ENCODE measurements around the gene SIGMAR1. TPM values are rescaled to one million over a fixed set of nuclear protein-coding genes. Genes with fewer than 3 reads are reported as not detected.
"Not testable (repeated sequence)": the region's sequence is repeated elsewhere in the genome, so short reads cannot be mapped to it uniquely, and the experiment has no call there.

The SIGMAR1 gene
- total RNA-seq, 1 donor from 2014 or later = 103 TPM

DNA sequence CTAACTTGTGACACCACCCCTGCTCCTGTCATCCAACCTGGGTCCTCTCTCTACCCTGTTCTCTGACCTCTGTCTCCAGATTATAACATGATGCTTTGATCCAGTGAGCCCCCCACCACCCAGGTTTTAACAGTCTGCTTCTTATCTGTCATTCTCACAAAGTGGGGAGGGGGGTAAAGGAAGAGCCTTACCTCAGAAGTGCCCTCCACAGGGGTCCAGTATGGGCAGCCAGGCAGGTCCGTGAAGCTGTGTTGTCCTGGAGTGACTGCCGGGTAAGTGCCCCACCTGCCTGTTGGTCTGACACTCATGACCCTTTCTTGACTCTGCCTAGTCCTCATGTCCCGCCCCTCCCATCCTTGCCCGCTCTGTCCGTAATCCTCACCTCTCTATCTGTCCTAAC is 17.8 kb upstream of the SIGMAR1 start:
- no peak for DNase-seq (ENCODE audit: low read depth)

DNA sequence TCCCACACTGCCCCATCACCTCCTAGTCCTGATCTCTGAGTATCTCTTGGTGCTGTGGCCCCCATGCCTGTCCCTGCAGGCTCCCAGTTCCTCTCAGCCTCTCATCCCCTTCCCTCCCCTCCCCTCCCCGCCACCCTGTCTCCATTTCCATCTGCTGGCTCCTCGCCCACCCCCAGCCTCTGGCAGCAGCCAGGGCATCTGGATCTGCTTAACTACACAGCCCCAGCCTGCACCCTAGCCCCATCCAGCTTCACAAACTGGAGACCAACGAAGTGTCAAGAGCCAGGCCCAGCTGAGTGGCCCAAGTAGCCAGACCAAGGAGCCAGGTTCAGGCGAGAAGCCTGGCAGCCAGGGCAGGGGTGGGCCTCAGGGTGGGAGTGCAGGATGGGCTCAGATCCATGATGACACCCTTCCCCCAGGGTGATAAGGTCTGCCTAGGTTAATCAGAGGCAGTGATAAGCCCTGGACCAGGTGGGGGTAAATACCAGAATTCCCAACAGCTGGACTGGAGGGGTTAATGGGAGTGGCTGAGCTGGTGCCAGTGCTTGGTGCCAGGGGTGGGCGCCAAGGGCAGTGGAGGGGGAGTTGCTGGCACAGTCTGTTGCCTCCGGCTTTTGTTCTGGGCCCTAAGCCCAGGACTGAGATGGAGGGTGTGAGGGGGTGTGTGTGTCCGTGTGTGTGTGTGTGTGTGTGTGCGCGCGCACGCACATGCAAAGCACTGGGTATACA is 16.9 kb upstream of the SIGMAR1 start:
- no peak for DNase-seq (ENCODE audit: low read depth)

DNA sequence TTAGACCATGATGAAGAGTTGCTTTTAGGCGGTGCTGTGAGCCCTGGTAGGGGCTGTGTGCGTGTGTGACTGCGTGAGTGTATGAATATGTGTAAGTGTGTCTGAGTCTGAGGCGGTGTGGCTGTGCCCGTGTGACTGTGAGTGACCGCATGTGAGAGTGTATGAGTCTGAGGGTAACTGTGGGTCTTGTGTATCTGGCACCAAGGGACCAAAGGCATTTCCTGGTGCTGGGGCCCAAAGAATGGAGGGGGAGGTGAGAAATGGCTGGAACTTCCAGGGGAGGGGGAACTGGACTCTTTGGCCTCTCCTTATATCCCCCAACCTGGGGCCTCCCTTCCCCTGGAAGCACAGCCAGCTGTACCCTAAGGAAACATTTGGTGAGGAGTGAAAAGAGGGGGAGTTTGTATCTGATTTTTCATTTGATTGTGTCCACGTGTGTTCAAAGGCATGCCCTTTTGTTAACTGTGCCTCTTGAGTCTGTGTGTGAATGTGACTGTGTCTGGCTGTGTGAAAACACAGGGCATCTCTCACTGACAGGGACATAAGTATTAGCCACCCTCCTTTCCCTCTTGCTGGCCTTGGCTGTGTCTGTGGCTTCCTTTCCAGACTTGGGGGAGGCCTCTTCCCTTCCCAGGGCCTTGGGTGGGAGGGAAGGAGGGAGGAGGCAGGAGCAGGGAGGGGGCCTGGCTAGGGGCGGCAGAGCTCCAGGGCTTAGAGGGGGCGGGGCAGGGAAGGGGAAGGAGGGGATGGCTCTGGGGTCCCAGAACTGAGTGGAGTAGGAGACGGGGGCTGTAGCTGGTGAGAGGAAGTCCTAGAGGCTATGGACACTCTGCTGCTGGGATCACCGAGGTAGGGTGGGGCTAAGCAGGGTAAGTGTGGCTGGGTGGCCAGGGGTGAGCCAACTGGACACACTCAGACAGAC is 15.8 kb upstream of the SIGMAR1 start:
- no peak for DNase-seq (ENCODE audit: low read depth)

DNA sequence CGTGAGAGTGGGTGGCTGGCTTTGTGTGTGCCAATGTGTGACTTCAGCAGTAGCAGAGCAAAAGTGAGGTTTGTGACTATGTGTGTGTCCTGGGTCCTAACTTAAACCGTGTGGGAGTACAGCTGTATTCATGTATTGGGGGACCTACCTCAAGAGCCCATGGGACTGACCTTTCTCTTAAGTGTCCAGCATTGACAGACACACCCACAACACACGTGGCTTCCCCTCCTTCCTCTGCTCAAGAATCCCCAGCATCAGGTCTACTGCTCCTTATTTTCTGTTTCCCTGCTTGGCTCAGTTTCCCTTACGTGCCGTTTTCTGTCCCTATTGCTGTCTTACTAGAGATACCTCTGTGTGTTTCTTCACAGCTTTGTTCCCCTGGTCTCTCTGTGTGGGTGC is 15.0 kb upstream of the SIGMAR1 start:
- no peak for DNase-seq (ENCODE audit: low read depth)

DNA sequence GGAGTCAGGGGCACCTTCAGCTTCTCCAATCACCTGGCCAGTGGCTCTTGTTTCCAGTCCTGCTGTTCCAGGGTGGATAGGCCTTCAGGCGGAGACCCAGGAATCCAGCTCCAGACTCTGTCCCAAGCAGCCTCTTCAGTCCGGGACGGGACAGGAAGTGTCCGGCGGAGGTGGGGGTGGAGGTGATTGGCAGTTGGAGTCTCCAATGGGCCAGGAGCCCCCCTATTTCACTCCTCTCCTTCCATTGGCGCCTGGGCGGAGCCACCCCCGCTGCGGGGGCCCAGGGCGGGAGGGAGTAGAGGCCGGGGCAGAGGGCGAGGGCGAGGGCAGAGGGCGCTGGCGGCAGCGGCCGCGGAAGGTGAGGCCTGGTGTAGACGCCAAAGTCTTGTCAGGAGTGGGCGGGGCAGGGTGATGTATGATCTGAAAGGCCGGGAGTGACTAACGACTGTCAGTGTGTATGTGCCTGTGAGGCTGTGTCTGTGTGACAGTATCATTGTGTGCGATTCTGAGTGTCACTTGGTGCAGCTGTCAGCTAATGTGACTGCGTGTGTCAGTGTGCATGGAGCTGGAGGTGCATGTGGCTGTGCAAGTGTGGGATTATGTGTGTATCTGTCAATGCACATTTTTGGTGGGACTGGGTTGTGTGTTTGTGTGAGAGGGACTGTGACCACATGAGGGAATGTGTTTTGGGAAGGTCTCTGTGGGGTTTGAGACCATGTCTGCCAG is 14.5 kb upstream of the SIGMAR1 start, which contains the start of gene IL11RA:
Gene IL11RA (plus strand): TSS at position 310 of the 726 bp plus-strand sequence. CDS start 3,033 bp downstream, outside the sequence.
- DNase-seq (ENCODE audit: low read depth) = peak; percentile 90

DNA sequence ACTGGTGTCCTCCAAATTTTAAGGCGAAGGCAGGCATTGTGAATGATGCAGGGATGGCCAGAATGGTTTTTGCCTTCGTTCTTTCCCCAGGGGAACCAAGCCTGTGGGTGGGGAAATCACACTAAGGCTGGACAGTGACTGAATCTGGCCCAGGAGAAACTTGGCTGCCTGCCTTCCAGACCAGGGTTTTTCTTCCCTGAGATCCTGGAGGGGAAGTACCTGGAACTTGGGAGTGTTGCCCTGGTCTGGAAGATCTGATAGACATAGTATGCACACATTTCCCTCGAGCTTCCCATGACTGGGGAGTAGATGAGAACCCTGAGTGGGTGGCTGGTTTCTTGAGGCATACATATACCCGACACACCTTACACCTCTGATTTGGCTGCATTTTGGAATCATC is 13.7 kb upstream of the SIGMAR1 start:
- no peak for DNase-seq (ENCODE audit: low read depth)

DNA sequence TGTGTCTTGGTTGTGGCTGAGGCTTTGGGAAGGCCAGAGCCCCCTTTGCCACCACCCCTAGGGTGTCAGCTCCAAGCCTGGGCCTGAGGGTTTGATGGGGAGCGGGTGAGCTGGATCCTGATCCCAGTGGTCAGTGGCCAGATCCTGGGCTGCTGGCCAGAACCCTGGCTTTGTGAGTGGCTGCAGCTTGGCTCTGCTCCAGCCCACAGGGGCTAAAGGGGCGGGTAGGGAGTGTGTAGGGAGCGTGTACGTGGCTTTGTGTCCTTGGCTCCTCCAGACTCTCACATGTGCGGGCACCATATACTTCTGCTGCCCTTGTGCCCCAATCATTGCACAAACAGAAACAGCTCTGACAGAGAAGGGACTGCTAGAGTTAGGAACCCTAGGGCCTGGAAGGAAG is 13.2 kb upstream of the SIGMAR1 start:
- DNase-seq (ENCODE audit: low read depth) = peak; percentile 84

DNA sequence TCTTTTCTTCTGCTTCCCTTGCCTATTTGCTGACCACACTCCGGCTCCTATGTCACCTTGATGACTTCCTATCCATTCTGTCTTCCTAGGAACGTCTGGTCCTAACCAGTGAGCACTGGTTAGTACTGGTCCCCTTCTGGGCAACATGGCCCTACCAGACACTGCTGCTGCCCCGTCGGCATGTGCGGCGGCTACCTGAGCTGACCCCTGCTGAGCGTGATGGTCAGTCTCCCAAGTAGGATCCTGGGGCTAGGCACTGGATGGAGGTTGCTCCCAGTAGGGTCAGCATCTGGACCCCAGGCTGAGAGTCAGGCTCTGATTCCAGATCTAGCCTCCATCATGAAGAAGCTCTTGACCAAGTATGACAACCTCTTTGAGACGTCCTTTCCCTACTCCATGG is 11.1 kb upstream of the SIGMAR1 start:
- DNase-seq (ENCODE audit: low read depth) = no peak

DNA sequence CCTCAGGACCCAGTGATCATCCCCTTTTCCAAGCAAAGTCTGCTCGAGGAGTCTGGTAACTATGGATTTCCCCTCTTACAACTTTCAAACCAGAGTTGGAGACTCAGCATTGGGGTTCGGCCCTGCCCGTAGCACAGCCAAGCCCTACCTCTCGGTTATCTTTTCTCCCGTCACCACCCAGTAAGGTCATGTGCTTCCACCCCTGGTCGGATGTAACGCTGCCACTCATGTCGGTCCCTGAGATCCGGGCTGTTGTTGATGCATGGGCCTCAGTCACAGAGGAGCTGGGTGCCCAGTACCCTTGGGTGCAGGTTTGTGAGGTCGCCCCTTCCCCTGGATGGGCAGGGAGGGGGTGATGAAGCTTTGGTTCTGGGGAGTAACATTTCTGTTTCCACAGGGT is 10.1 kb upstream of the SIGMAR1 start:
- DNase-seq (ENCODE audit: low read depth) = no peak

DNA sequence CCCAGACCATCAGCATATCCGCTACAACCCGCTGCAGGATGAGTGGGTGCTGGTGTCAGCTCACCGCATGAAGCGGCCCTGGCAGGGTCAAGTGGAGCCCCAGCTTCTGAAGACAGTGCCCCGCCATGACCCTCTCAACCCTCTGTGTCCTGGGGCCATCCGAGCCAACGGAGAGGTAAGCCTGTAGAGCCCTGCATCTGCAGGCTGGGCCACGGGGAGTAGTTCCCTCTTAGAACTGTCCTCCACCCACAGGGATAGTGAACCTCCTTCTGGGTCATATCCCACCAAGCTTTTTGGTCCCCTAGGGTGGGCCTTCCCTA is 9.5 kb upstream of the SIGMAR1 start:
- no peak for DNase-seq (ENCODE audit: low read depth)

DNA sequence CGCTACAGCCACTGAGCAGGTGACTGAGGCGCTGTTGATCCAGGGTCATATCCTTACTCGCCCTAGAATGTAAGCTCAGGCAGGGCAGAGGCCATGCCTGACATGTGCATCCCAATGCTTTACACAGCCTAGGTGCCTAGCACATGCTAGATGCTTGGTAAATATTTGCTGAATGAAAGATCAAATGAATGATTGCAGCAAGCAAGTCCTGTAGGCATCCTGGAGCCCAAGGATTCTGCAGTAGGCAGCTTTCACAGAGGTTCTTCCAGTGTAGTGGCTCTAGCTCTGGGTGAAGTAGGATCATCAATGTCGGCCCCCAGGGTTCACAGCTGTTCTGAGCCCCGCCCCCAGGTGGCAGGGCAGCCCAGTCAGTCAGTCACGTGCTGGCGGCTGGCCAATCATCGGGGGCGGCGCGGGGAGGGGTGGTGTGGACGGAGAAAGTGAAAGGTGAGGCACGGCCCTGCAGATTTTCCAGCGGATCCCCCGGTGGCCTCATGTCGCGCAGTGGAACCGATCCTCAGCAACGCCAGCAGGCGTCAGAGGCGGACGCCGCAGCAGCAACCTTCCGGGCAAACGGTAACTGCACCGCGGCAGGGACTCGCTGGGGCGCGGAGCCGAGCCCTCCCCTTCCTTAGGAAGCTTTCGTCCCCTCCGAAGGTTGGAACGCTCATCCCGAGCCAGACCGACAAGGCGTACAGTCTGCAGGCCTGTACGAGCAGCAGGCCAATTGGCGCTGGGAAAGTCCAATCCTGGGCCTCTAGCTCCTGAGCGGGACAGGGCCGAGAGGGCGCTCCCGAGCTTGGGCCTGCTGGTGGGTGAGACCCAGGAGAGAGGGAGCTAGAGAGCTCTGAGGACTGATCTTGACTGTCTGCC is 8.9 kb upstream of the SIGMAR1 start, which contains the start of gene GALT:
Gene GALT (plus strand): TSS at position 465 of the 873 bp plus-strand sequence. CDS start 30 bp downstream, at position 495.
- DNase-seq (ENCODE audit: low read depth) = peak; percentile 93

DNA sequence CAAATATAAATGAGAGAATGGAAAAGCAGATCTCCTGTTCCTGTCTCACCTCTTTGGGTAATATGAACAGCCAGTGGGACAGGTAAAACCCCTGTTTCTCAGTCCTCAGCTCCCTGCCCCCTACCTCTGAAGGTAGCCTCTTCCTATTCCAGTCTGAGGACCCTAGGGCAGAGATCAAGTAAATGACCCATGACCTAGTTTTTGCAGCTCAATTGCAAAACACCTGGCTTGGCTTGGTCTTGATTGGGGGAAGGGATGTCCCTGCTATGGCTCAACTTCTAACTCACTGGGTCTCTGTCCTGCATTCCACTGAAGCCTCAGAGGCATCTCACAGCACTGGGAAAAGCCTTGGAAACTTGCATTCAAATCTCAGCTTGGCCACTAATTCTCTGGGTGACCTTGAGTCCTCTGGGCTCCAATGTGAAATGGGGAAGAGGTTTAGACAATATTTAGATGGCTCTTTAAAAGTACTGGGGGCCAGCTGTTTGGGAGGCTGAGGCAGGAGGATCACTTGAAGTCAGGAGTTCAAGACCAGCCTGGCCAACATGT is 7.3 kb upstream of the SIGMAR1 start:
- no peak for DNase-seq (ENCODE audit: low read depth)

DNA sequence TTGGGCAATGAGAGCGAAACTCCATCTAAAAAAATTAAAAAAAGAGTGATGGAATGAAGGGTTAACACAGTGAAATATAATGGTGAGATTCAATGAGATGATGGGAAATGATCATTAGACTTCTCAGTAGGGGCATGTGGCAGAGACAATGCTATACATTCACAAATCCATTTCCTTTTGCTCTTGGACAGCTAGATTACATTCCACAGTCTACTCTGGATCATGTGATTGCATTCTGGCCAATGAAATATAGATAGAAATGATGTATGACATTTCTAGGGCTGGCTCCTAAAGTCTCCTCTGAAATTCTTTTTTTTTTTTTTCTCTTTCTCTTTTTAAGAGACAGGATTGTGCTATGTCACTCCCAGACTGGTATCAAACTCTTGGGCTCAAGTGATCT is 5.1 kb upstream of the SIGMAR1 start:
- DNase-seq (ENCODE audit: low read depth) = no peak

DNA sequence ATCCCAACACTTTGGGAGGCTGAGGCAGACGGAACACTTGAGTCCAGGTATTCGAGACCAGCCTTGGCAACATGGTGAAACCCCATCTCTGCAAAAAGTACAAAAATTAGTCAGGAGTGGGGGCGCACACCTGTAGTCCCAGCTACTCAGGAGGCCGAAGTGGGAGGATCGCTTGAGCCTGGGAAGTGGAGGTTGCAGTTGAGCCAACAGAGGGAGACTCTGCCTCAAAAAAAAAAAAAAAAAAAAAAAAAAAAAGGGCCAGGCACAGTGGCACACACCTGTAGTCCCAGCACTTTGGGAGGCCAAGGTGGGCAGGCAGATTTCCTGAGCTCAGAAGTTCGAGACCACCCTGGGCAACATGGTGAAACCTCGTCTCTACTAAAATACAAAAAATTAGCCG is 1.7 kb upstream of the SIGMAR1 start:
- DNase-seq (ENCODE audit: low read depth) = not testable (repeated sequence)

DNA sequence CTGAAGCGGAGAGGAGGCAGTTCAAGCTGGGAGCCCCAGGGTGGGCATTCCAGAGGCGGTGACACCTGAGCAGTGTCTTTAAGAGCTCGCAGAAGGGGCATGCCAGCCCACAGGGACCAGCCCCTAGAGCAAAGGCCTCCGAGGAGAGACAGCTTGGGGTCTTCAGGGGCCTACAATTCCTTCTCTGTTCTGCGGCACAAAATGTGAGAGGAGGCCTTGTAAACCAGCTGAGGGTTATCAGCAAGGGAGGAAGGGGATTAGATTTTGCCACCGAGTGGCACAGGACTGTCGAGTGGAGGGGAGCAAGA is 505 bp upstream of the SIGMAR1 start:
- no peak for DNase-seq (ENCODE audit: low read depth)

DNA sequence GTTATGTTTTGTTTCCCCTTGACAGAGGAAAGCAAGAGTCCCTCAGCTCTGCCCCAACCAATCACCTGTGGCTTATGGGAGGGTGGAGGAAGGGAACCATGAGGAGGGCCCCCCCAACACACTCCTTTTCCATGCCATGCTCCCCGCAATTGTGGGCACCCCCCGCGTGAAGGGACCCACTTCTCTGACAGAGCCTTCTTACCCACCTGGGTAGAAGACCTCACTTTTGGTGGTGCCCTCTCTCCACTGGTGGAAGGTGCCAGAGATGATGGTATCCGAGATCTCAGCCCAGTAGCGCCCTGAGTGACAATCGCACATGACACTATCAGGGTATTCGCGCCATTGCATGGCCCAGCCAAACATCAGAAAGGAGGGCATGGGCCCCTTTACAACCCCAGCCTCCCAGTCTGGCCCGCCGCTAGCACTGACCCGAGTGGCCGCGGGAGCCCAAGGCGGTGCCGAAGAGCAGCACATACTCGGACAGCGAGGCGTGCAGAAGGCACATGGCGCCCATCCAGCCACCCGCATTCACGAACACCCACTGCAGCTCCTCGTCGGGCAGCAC is 714 bp downstream of the SIGMAR1 start:
- peak; percentile 30 for DNase-seq (ENCODE audit: low read depth)

DNA sequence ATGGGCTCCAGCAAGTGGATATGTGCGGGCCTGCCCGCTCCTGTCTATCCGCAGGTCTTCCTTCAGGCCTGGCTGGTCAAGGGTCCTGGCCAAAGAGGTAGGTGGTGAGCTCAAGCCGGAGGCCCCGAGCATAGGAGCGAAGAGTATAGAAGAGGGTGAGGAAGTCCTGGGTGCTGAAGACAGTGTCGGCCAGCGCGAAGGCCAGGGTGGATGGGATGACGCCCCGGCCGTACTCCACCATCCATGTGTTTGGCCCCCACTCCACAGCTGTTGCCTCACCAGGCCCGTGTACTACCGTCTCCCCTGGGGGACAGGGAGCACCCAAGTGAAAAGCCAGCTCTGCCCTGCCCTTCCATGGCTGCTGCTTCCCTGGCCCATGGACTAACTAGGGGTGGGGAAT is 2.0 kb downstream of the SIGMAR1 start:
- DNase-seq (ENCODE audit: low read depth) = no peak

DNA sequence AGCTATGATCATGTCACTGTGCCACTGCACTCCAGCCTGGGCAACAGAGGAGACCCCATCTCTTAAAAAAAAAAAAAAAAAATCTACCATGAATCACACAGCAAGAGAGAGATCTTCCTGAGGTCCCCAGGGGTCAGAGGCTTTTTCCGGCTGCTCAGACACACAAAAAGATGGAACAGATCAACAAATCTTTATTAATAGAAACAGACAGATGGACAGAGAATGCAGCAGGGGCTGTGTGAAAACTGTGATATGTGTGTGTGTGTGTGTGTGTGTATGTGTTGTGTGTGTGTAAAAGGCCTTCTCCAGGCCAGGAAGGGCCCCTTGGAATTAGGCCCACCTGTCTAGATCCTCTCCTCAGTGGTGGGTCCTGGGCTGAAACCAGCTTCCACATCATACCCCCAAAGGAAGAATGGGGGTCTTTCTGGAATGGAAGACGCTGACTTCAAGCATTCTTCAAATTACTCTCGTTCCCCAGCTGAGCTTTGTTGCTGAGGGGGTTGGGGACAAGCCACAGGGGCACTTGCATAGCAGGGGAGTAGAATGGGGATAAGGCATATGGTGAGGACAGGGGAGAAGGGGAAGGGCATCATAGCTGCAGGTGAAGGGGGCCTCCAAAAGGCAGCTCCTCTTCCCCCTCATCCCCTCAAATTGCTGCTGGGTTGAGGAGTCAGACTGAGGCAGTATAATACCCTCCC is 2.9 kb downstream of the SIGMAR1 start:
- peak; percentile 68 for DNase-seq (ENCODE audit: low read depth)

DNA sequence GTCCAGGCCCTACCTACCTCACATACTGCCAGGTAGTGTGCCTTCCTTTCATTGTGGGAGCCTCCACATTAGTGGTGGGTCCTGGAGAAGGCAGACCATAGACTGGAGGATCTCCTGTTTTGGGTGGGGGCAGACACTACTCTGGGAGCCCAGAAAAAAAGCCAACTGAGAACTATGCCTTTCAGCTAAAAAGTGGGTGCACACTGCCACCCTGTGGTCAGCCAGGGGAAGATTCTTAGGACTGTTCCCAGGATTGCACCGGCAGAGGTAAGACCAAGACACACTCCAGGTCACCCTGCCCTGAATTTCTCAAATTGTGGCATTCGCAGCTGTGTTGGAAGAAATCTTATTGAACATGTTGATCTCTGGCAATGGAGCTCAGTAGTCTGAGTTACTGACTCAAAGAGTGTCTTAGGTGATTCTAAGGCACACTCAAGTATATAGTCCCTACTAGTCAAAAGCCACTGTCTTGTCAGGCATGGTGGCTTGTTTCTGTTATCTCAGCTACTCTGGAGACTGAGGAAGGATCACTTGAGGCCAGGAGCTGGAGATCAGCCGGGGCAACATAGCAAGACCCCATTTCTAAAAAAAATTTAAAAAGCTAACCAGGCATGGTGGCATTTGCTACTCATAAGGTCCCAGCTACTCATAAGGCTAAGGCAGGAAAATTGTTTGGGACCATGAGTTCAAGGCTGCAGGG is 3.6 kb downstream of the SIGMAR1 start:
- DNase-seq (ENCODE audit: low read depth) = peak; percentile 64

Measured in myocyte (in vitro differentiated cells).